ENCODE results near the gene OBP2B.

DNA sequence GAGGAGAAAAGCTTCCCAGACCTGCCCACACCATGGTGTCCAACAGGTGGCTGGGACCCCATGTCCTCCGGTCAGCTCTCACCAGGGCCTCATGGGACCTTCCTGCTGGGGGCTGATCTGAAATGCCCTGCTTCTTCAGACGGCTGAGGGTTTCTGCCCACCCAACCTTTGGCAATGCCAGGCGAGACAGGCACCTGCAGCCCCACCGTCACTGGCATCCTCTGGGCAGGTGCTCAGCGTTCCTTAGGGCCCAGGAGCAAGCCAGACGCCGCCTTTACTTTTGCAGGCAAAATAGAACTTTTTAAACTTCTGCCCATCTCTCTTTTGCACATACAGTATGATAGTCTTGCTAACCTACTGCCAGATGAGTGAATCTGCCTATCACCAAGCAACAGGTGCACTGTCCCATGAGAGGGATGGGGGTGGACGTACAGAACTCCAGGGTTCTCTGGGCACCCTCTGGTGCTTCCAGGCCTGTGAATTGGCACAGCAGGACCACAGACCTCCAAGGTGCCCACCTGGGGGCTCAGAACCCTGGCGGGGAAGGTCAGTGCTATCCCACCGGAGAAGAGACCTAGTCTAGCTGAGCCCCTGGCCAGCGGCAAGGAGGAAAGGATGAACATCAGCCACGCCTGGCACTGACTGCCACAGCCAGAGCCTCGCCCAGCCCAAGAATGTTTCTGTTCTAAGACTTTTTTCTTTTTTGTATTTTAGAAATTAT is 7.5 kb downstream of the OBP2B start:
- TF ChIP-seq CTCF (IDR thresholded peaks at IDR 0.05): no peak
- TF ChIP-seq POLR2A (IDR thresholded peaks at IDR 0.05): no peak

All from heart left ventricle (tissue), 13 donors.